Measurements from ENCODE around the gene COPS7A.

Gene COPS7A

GRCh38 chr12:6723607-6724408, at the start of gene COPS7A:
Gene COPS7A, plus strand, starts transcription at chr12:6724046. Its CDS starts 611 bp downstream, at chr12:6724657.
- DNase-seq: peak; percentile 99

- no peak for DNase-seq
These were observed 46.9 kb upstream of the COPS7A start for GRCh38 chr12:6676962-6677361.

- peak; percentile 30 for DNase-seq
These were observed 39.2 kb upstream of the COPS7A start for GRCh38 chr12:6684609-6685008.

GRCh38 chr12:6685814-6686213, 38.0 kb upstream of the COPS7A start:
- DNase-seq: no peak

- no peak for DNase-seq
These were observed 35.3 kb upstream of the COPS7A start for GRCh38 chr12:6688543-6688998.

GRCh38 chr12:6688999-6689882, 34.6 kb upstream of the COPS7A start, which contains the start of gene ZNF384:
Gene ZNF384, minus strand, starts transcription at chr12:6689375. Its CDS starts 9,855 bp downstream, at chr12:6679520.
- DNase-seq: peak; percentile 98

GRCh38 chr12:6691473-6691872, 32.4 kb upstream of the COPS7A start:
- no peak for DNase-seq

- no peak for DNase-seq
These were observed 31.0 kb upstream of the COPS7A start for GRCh38 chr12:6692888-6693287.

GRCh38 chr12:6693832-6694355, 30.0 kb upstream of the COPS7A start:
- DNase-seq: no peak

- no peak for DNase-seq
These were observed 29.1 kb upstream of the COPS7A start for GRCh38 chr12:6694701-6695100.

- DNase-seq: no peak
These were observed 28.4 kb upstream of the COPS7A start for GRCh38 chr12:6695313-6696045.

- peak; percentile 29 for DNase-seq
These were observed 26.9 kb upstream of the COPS7A start for GRCh38 chr12:6696690-6697583.

- DNase-seq: no peak
These were observed 26.1 kb upstream of the COPS7A start for GRCh38 chr12:6697584-6698351.

- DNase-seq: no peak
These were observed 25.3 kb upstream of the COPS7A start for GRCh38 chr12:6698352-6699046.

GRCh38 chr12:6699259-6699988, 24.4 kb upstream of the COPS7A start:
- DNase-seq: no peak

GRCh38 chr12:6699989-6700645, 23.7 kb upstream of the COPS7A start:
- DNase-seq: no peak

GRCh38 chr12:6700646-6701051, 23.2 kb upstream of the COPS7A start, which contains the start of gene PIANP:
Gene PIANP, minus strand, starts transcription at chr12:6700815. Its CDS starts 2,754 bp downstream, at chr12:6698061.
- DNase-seq: peak; percentile 29

GRCh38 chr12:6701078-6701768, 22.6 kb upstream of the COPS7A start:
- no peak for DNase-seq

Data from CD4-positive, alpha-beta T cell treated with Interferon gamma for 1 hour (primary cell).